AG09309 (cell line): ENCODE data around the gene SLFN12L.

ENCODE experiments used
- DNase-seq: peaks from one replicate; pipeline ENCODE4 v3.0.0-alpha.2; 2010; ENCODE audit warnings: low read depth
- H3K4me3 ChIP-seq: 2 replicates; pipeline ENCODE4 v1.5.1; 2011; ENCODE audit warnings: mild to moderate bottlenecking, low read depth, low read length, moderate library complexity; ENCODE audit not compliant: control insufficient read depth
- TF ChIP-seq, protein P1 (sequence below): IDR thresholded peaks from 2 replicates; pipeline ENCODE4 v1.5.1; 2011; ENCODE audit warnings: mild to moderate bottlenecking, low read depth, low read length, inconsistent platforms; ENCODE audit not compliant: insufficient read depth, control insufficient read depth; ENCODE audit errors: missing control alignments

SLFN12L gene

DNA sequence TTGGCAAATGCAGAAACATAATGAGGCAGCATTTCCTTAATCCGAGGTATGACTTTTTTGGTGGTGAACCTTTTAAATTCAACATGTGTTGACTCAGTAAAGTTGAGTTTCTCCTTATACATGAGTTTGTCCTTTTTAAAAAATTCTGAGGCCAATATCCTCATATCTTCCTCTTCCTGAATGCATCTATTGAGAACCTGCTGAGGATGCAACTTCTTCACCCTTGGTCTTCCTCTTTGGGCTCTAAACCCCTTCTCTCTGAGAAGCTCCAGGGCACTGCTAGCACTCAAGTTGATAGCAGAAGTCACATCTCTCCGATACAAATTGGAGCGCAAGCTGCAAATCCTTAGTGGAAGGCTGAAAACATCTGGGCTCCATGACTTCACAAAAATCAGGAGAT, 19.9 kb upstream of the SLFN12L start:
- TF ChIP-seq, protein P1, sequence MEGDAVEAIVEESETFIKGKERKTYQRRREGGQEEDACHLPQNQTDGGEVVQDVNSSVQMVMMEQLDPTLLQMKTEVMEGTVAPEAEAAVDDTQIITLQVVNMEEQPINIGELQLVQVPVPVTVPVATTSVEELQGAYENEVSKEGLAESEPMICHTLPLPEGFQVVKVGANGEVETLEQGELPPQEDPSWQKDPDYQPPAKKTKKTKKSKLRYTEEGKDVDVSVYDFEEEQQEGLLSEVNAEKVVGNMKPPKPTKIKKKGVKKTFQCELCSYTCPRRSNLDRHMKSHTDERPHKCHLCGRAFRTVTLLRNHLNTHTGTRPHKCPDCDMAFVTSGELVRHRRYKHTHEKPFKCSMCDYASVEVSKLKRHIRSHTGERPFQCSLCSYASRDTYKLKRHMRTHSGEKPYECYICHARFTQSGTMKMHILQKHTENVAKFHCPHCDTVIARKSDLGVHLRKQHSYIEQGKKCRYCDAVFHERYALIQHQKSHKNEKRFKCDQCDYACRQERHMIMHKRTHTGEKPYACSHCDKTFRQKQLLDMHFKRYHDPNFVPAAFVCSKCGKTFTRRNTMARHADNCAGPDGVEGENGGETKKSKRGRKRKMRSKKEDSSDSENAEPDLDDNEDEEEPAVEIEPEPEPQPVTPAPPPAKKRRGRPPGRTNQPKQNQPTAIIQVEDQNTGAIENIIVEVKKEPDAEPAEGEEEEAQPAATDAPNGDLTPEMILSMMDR, result no peak
- no peak for DNase-seq
- H3K4me3 ChIP-seq, result no peak overlapping the region

DNA sequence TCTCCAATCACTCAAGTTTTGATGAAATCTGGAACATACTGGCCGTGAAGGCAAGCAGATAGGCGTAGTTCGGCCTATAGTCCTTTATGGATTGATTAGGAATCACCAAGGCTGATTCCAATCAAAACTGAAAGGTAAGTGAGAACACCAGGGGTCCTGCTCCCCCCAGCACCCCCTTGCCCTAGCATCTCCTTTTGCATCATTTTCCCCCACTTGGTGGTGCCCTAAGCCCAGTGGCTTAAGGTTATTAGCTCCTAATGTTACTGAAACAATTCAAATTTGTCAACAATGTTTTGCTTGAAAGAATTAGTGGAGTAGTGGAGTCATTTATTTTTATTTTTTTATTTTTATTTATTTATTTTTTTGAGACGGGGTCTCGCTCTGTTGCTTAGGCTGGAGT, 18.2 kb upstream of the SLFN12L start:
- TF ChIP-seq, protein P1, result peak; percentile 22
- no peak for DNase-seq
- H3K4me3 ChIP-seq, result no peak overlapping the region

DNA sequence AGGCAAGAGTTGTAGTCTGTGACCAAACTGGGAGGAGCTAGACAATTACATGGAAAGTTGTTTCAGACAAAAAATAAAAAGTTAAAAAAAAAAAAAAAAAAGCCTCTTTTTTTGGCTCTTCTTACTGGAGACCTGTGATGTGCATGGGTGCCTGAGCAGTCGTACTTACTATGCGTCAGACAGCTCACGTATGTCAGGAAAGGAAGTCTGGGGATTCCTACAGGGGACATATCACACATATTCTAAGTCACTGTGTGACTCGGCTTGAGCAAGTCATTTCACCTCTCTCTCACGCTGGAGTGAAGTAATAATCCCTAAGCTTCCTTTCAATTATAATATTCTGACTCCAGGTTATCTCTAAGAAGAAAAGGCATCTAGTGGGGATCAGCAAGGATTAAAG, 17.2 kb upstream of the SLFN12L start:
- no peak for DNase-seq
- TF ChIP-seq, protein P1, result no peak

DNA sequence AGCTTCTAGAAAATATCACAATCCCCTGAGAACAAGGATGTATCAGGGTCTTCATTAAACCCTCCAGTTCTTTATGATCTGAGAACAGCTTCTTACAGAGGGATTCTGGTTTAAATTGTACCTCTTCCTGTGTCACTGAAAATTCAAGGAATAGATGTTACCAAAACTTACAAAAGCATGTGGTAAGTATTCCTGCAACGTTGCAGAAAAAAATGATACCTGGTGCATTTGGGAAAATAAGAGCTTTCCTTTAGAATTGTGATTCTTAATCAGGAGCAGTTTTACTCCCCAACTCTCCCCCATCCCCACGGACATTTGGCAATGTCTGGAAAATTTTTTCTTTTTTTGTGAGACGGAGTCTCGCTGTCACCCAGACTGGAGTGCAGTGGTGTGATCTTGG, 15.8 kb upstream of the SLFN12L start:
- H3K4me3 ChIP-seq, result no peak overlapping the region
- TF ChIP-seq, protein P1, result no peak
- no peak for DNase-seq

More for the DNA sequence above, 17.2 kb upstream of the SLFN12L start:
- H3K4me3 ChIP-seq, result no peak overlapping the region

GRCh38 chr17:35548978-35549377, 11.5 kb upstream of the SLFN12L start:
- no peak overlapping the region for H3K4me3 ChIP-seq
- DNase-seq, result no peak
- TF ChIP-seq, protein P1, result no peak

DNA sequence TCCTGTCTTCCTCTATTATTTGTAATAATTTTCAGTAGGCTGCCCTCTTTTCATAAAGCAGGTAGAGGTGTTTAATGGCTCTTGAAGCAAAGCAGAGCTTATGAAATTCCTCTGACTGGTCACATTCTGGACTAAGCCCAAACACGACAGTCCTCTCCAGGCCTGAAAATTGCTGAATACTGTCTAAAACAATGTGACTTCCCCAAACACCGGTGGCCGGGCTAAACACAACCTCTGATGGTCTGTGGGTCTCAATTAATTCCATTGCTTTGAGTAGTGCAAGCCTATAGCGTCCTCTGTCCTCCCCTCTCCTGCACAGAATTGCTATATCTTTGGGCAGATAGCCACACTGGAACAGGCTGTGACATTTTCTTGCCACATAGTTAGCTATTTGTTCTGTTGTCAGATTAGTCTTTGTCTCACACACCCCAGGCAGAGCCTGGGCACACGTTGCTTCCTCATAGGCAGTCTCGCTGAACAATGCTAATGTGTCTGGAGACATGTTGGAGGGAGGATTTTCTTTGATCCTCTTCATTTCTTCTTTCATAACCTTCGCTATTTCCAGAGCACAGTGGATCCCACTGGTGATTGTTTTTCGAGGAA, 10.8 kb upstream of the SLFN12L start:
- DNase-seq, result no peak
- TF ChIP-seq, protein P1, result no peak
- H3K4me3 ChIP-seq, result no peak overlapping the region
